Cerebellar cortex (tissue), 1 donor: ENCODE data around the gene CHRND.

Experiments
- DNase-seq: peaks from one replicate; pipeline ENCODE4 v3.0.0-alpha.2; 2015; ENCODE audit warnings: low spot score

The CHRND gene

DNA sequence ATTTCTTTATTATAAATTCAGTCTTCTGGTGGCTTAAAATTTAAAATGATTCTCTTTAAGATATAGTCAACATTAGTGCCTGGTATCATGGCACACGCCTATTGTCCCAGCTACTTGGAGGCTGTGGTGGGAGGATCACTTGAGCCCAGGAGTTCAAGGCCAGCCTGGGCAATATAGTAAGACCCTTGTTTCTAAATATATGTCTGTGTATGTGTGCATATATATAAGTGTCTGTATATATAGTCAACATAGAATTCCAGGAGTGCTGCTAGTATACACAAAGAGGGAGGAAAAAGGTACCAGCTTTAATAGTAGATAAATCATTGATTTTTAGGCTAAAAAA, 49.4 kb downstream of the CHRND start:
- no peak for DNase-seq

- DNase-seq, result no peak
Observed at GRCh38 chr2:232576995-232577394, 51.0 kb downstream of the CHRND start.

GRCh38 chr2:232577841-232578240, 51.9 kb downstream of the CHRND start:
- no peak for DNase-seq

DNA sequence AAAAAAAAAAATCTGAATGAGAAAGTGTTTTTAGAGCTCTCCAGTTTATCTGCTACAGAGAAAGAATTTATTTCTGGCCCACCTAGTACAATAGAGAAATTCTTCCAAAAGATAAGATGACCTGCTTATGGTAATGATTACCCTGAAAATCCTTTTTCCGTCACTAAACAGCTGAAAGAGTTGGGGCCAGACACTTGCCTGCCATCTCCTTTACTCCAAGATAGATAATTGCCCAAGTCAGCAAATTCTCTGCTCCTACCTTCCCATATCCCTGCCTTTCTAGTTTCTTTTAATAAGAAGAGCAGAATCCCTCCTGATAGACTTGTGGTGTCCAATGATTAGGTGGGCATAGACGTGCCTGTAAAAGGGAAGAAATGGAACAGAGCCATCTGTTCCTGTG, 52.7 kb downstream of the CHRND start:
- no peak for DNase-seq

DNA sequence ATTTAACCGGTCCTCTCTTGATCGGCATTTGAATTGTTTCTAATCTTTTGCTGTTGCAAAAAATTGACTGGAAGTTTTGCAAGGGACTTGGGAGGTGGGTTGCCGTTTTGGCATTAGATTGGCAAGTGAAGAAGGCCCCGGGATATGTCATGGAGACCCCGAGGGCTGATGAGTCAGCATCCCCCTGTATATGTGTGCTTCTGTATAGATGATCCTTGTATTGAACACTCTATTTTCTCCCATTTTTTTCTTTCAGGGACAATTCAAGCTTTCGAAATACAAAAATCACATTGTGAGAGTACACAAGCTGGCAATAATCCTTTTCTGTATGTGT, 54.7 kb downstream of the CHRND start:
- no peak for DNase-seq

- DNase-seq, result no peak
Observed at GRCh38 chr2:232581725-232582124, 55.8 kb downstream of the CHRND start.

DNA sequence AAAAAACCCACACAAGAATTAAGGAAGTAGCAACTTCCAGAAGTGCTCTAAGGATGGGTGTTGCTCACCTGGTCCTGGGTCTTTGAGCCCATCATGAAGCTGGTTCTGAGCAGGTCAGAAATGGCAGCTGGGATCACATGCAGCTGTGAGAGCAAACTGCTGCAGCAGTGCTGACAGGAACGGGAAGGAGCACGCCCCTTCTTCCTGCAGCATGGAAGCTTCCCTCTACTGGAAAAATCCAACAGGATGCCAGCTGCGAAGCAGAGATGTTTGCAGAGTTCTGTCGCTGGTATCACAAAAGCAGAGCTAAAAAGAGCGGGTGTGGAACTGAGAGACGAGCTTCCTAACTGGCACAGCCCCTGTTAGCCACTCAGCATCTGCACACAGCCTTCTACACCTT, 58.3 kb downstream of the CHRND start:
- DNase-seq, result no peak
